ENCODE data around the gene GABRG3. TPM values are rescaled to one million over a fixed set of nuclear protein-coding genes. Genes with fewer than 3 reads are reported as not detected.

GABRG3 gene
- total and polyA plus RNA-seq, 7 donors, result not detected

DNA sequence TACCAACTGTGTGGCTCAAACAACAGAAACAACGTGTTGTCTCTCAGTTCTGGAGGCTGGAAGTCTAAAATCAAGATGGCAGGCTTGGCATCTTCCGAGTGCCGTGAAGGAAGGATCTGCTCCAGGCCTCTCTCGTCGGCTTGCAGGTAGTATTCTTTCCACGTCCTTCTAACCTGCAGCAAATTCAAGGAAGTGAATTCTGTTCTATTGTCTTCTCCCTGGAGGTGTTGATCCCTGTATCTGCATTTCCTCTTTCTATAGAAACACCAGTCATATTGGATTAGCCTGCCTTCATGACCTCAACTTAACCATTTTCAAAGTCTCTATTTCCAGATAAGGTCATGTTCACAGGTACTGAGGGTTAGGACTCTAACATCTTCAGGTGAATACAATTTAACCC is 512.1 kb downstream of the GABRG3 start:
- no peak for ATAC-seq
- TF ChIP-seq, protein P1, sequence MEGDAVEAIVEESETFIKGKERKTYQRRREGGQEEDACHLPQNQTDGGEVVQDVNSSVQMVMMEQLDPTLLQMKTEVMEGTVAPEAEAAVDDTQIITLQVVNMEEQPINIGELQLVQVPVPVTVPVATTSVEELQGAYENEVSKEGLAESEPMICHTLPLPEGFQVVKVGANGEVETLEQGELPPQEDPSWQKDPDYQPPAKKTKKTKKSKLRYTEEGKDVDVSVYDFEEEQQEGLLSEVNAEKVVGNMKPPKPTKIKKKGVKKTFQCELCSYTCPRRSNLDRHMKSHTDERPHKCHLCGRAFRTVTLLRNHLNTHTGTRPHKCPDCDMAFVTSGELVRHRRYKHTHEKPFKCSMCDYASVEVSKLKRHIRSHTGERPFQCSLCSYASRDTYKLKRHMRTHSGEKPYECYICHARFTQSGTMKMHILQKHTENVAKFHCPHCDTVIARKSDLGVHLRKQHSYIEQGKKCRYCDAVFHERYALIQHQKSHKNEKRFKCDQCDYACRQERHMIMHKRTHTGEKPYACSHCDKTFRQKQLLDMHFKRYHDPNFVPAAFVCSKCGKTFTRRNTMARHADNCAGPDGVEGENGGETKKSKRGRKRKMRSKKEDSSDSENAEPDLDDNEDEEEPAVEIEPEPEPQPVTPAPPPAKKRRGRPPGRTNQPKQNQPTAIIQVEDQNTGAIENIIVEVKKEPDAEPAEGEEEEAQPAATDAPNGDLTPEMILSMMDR (IDR thresholded peaks at IDR 0.05), result no peak
- no peaks in the 10 kb centered on the region for H3K27me3 ChIP-seq (ENCODE audit: insufficient read depth in 3 of 3, low read length in 2 of 3)
- no peaks in the 10 kb centered on the region for H3K9me3 ChIP-seq
- no peak overlapping the region for H3K4me3 ChIP-seq
- no peaks in the 10 kb centered on the region for H3K4me1 ChIP-seq
- 79 to 82% (median 82%) methylated on average over 6 of the region's 6 CpGs for WGBS, 3 donors
- intact Hi-C loops (cut with DNase I), result no loop called here
- DNase-seq, result no peak
- no peaks in the 10 kb centered on the region for H3K36me3 ChIP-seq (ENCODE audit: insufficient read depth in 1 of 2, low read depth in 1 of 2)
- no peak overlapping the region for H3K27ac ChIP-seq

DNA sequence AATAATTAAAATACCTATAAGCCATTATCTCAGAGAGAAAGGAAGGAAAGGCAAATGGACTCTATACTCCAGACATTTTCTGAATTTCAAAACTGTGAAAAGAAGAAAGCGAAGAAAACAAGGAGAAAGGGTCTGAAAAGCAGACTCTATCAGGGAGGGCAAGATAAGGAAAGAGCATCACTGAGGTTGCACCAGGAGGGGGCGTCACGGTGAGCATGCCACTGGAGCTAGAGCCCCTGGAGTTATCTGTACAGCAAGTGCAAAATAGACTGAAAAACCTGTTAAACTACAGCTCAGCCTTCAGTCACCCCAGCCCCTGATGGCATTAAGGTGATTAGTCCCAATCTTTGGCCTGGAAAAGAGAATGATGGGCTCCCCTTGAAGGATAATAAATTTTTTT is 514.3 kb downstream of the GABRG3 start:
- no peaks in the 10 kb centered on the region for H3K9me3 ChIP-seq
- H3K27ac ChIP-seq, result no peak overlapping the region
- TF ChIP-seq, protein P1 (IDR thresholded peaks at IDR 0.05), result no peak
- no peak overlapping the region for H3K4me3 ChIP-seq
- 87 to 89% (median 88%) methylated on average over 3 of the region's 3 CpGs for WGBS, 3 donors
- H3K27me3 ChIP-seq (ENCODE audit: insufficient read depth in 3 of 3, low read length in 2 of 3), result no peaks in the 10 kb centered on the region
- intact Hi-C loops (cut with DNase I), result no loop called here
- no peaks in the 10 kb centered on the region for H3K4me1 ChIP-seq
- no peaks in the 10 kb centered on the region for H3K36me3 ChIP-seq (ENCODE audit: insufficient read depth in 1 of 2, low read depth in 1 of 2)
- ATAC-seq (no peak), DNase-seq (no peak)

DNA sequence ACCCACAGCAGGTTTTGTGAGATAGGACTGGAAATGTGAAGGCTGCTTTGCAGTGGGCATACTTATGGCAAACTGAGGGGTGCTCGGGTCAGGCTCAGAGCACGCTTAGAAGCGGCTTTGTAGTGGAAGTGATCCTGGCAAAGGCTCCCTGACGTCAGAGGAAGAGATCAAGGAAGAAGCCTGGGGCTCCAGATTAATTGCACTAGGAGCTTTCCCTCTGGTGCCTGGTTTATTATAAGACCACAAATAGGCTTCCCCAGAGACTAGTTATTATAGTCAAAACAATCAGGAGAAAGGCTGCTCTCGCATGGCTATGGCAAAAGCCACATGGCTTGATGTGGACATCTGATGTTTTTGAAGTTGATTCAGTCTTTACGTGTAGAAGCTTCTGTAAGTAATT is 515.1 kb downstream of the GABRG3 start:
- H3K36me3 ChIP-seq (ENCODE audit: insufficient read depth in 1 of 2, low read depth in 1 of 2), result no peaks in the 10 kb centered on the region
- H3K27ac ChIP-seq, result no peak overlapping the region
- DNase-seq (no peak), ATAC-seq (no peak)
- TF ChIP-seq, protein P1 (IDR thresholded peaks at IDR 0.05), result no peak
- no peaks in the 10 kb centered on the region for H3K9me3 ChIP-seq
- H3K27me3 ChIP-seq (ENCODE audit: insufficient read depth in 3 of 3, low read length in 2 of 3), result no peaks in the 10 kb centered on the region
- intact Hi-C loops (cut with DNase I), result no loop called here
- 57 to 62% (median 61%) methylated on average over 6 of the region's 6 CpGs for WGBS, 3 donors
- no peaks in the 10 kb centered on the region for H3K4me1 ChIP-seq
- H3K4me3 ChIP-seq, result no peak overlapping the region

DNA sequence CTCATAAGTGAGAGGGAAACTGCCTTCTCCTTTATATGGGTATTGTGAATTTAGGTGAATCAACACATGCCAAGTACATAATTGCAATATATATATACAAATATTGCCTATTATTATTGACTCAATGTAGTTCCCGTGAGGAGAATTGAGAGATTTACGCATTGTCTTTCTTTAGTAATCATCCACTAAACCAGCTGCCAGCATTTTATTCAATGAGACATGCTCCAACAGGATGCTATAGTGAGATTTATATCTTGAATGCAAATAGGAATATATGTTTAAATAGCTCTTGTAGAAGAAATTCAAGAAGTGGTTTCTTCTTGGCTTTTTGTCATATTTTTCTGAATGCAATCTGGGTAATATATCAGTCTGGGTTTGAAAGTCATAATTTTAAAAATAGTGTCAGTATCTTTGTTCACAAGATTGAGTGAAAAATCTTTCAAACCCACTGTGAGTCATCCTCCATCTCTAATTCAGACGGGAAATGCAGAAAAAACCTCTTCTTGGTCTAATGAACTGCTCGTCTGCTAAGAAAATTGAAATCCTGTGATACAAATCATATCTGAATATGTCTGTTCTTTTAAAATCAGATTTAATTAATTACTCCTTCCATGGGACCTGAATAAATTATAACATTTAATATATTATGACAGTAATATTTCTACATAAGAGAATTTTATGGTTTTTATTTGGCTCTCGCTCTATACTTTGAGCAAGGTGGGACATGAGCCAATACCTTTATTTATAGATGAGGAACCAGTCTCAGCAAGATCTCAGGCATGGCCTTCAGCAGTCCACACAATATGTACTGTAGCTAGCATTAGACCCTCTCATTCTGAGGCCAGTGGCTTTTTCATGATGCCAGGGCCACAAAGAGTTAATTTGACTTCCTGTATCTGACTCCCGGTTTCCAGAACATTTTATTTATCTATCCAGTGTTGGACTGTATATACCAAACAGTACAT is 516.0 kb downstream of the GABRG3 start:
- 49 to 52% (median 50%) methylated on average over 6 of the region's 6 CpGs for WGBS, 3 donors
- H3K36me3 ChIP-seq (ENCODE audit: insufficient read depth in 1 of 2, low read depth in 1 of 2), result no peaks in the 10 kb centered on the region
- DNase-seq (no peak), ATAC-seq (no peak)
- H3K27ac ChIP-seq, result no peak overlapping the region
- H3K4me1 ChIP-seq, result no peaks in the 10 kb centered on the region
- TF ChIP-seq, protein P1 (IDR thresholded peaks at IDR 0.05), result no peak
- intact Hi-C loops (cut with DNase I), result no loop called here
- no peak overlapping the region for H3K4me3 ChIP-seq
- H3K9me3 ChIP-seq, result no peaks in the 10 kb centered on the region
- no peaks in the 10 kb centered on the region for H3K27me3 ChIP-seq (ENCODE audit: insufficient read depth in 3 of 3, low read length in 2 of 3)

Measured in psoas muscle (tissue), 8 donors.